RWPE1 (cell line): ENCODE measurements around the gene PABPC1L.

Experiments
- CTCF ChIA-PET: fragments of 350-600 bp; sonication (Branson Sonifier 250); formaldehyde crosslinking; extraction: SDS; loops from one replicate; lab custom pipeline; 2021; lab: Yijun Ruan, JAX
- POLR2A ChIA-PET: fragments of 400-600 bp; formaldehyde crosslinking; extraction: SDS; loops from one replicate; lab custom pipeline; 2020; ENCODE audit warnings: antibody characterized with exemption; ENCODE audit not compliant: low non-redundant PET; lab: Yijun Ruan, JAX
- DNase-seq: peaks from one replicate; pipeline ENCODE4 v3.0.0; 2012; ENCODE audit warnings: low spot score
- H3K27ac ChIP-seq: fragments of 450-650 bp; 2 replicates; pipeline ENCODE4 v1.5.1; 2017
- CTCF ChIP-seq: fragments of 450-650 bp; conservative IDR thresholded peaks from 2 replicates; pipeline ENCODE4 v1.5.1; 2017; ENCODE audit warnings: low read depth, mild to moderate bottlenecking

Gene PABPC1L

GRCh38 chr20:44955270-44955669 is 45.4 kb downstream of the PABPC1L start:
- CTCF ChIA-PET = no interaction called here
- POLR2A ChIA-PET = no interaction called here
- no peak for DNase-seq
- H3K27ac ChIP-seq = no peak overlapping the region
- TF ChIP-seq CTCF = no peak

GRCh38 chr20:44956410-44956809 is 46.5 kb downstream of the PABPC1L start:
- ChIA-PET CTCF (interaction anchor here (0.6 to 1.2 kb wide), 3 partner anchors 31 to 337 kb away, joined by 3 to 5 read pairs (median 3); no protein-coding TSS in a partner anchor), POLR2A (interaction anchor here (0.8 to 1.0 kb wide), 3 partner anchors 10 to 47 kb away, joined by 3 to 4 read pairs (median 4); no protein-coding TSS in a partner anchor)
- H3K27ac ChIP-seq = no peak overlapping the region
- TF ChIP-seq CTCF = no peak
- DNase-seq = no peak

- TF ChIP-seq CTCF = no peak
- CTCF ChIA-PET = interaction anchor here (0.7 kb wide), 1 partner anchor 138 kb away, joined by 3 read pairs; no protein-coding TSS in a partner anchor
- no peak overlapping the region for H3K27ac ChIP-seq
- no peak for DNase-seq
- POLR2A ChIA-PET = no interaction called here
Measured at GRCh38 chr20:44958276-44958675, 48.4 kb downstream of the PABPC1L start.

GRCh38 chr20:44959082-44959637 is 49.3 kb downstream of the PABPC1L start:
- peak; percentile 72 for DNase-seq
- ChIA-PET CTCF (interaction anchor here (0.6 to 1.5 kb wide), 5 partner anchors 18 to 552 kb away, joined by 3 to 4 read pairs (median 3); no protein-coding TSS in a partner anchor), POLR2A (interaction anchor here (2.3 kb wide), 1 partner anchor 8 kb away, joined by 7 read pairs; no protein-coding TSS in a partner anchor)
- TF ChIP-seq CTCF = no peak
- H3K27ac ChIP-seq = peak overlapping the region; percentile 84

- peak; percentile 83 for DNase-seq
Measured at GRCh38 chr20:44959638-44960102, 49.8 kb downstream of the PABPC1L start.

More at GRCh38 chr20:44959638-44960102, 49.8 kb downstream of the PABPC1L start:
- CTCF ChIA-PET = interaction anchor here (0.6 to 1.5 kb wide), 4 partner anchors 17 to 552 kb away, joined by 3 to 4 read pairs (median 4); no protein-coding TSS in a partner anchor
- POLR2A ChIA-PET = interaction anchor here (2.3 kb wide), 1 partner anchor 9 kb away, joined by 7 read pairs; no protein-coding TSS in a partner anchor
- H3K27ac ChIP-seq = peak overlapping the region; percentile 84
- TF ChIP-seq CTCF = no peak
